Chondrocyte (in vitro differentiated cells): ENCODE measurements around the gene MPL. TPM values are rescaled to one million over a fixed set of nuclear protein-coding genes. Genes with fewer than 3 reads are reported as not detected.

Experiments
- DNase-seq: peaks from one replicate; pipeline ENCODE4 v3.0.0; 2021; ENCODE audit warnings: mixed read lengths, low spot score
- H3K27ac Mint-ChIP-seq: one replicate; pipeline ENCODE4 v1.8.0; 2021; ENCODE audit warnings: mild to moderate bottlenecking, moderate library complexity, mixed read lengths; ENCODE audit not compliant: unreplicated experiment
- H3K27me3 Mint-ChIP-seq: 2 replicates; pipeline ENCODE4 v1.8.0; 2021; ENCODE audit warnings: low read depth, mixed read lengths
- H3K36me3 Mint-ChIP-seq: 2 replicates; pipeline ENCODE4 v1.8.0; 2021; ENCODE audit warnings: low read depth, mixed read lengths
- H3K4me1 Mint-ChIP-seq: 2 replicates; pipeline ENCODE4 v1.8.0; 2021; ENCODE audit warnings: low read depth, mild to moderate bottlenecking, mixed read lengths
- H3K4me3 Mint-ChIP-seq: one replicate; pipeline ENCODE4 v1.8.0; 2021; ENCODE audit warnings: mild to moderate bottlenecking, moderate library complexity, mixed read lengths; ENCODE audit not compliant: unreplicated experiment
- H3K9me3 Mint-ChIP-seq: 2 replicates; pipeline ENCODE4 v1.8.0; 2021; ENCODE audit warnings: low read depth, mixed read lengths
- CTCF ChIP-seq: fragments of 200-600 bp; sonication (generic); IDR thresholded peaks from 2 replicates; pipeline ENCODE4 v1.5.0; 2021; ENCODE audit warnings: antibody characterized with exemption, mild to moderate bottlenecking, moderate library complexity
- total RNA-seq: library from RNA; stranded (reverse); gene quantifications from 3 replicates; pipeline ENCODE4 v1.2.1, GENCODE V29; 2021

The MPL gene
- total RNA-seq, 1 donor from 2014 or later = not detected

GRCh38 chr1:43365678-43366077 lies 28.1 kb downstream of the MPL start:
- H3K4me3 Mint-ChIP-seq = peak overlapping the region; percentile 88
- H3K9me3 Mint-ChIP-seq = no peaks in the 10 kb centered on the region
- TF ChIP-seq CTCF = no peak
- peaks cover 29% of the 10 kb centered on the region for H3K36me3 Mint-ChIP-seq
- H3K4me1 Mint-ChIP-seq = peaks cover 50% of the 10 kb centered on the region
- peak overlapping the region; percentile 65 for H3K27ac Mint-ChIP-seq
- H3K27me3 Mint-ChIP-seq = no peaks in the 10 kb centered on the region
- DNase-seq = no peak

- H3K9me3 Mint-ChIP-seq = no peaks in the 10 kb centered on the region
- peak overlapping the region; percentile 65 for H3K27ac Mint-ChIP-seq
- peaks cover 48% of the 10 kb centered on the region for H3K4me1 Mint-ChIP-seq
- H3K36me3 Mint-ChIP-seq = peaks cover 28% of the 10 kb centered on the region
- peak overlapping the region; percentile 88 for H3K4me3 Mint-ChIP-seq
- DNase-seq = no peak
- TF ChIP-seq CTCF = no peak
- no peaks in the 10 kb centered on the region for H3K27me3 Mint-ChIP-seq
These were observed 28.6 kb downstream of the MPL start for GRCh38 chr1:43366179-43366578.

- H3K4me3 Mint-ChIP-seq = peak overlapping the region; percentile 88
- H3K27me3 Mint-ChIP-seq = no peaks in the 10 kb centered on the region
- no peak for DNase-seq
- no peak for TF ChIP-seq CTCF
- peak overlapping the region; percentile 83 for H3K27ac Mint-ChIP-seq
- peaks cover 44% of the 10 kb centered on the region for H3K4me1 Mint-ChIP-seq
- H3K9me3 Mint-ChIP-seq = no peaks in the 10 kb centered on the region
- peaks cover 24% of the 10 kb centered on the region for H3K36me3 Mint-ChIP-seq
These were observed 29.0 kb downstream of the MPL start for GRCh38 chr1:43366601-43367025.

- peak overlapping the region; percentile 83 for H3K27ac Mint-ChIP-seq
These were observed 29.6 kb downstream of the MPL start for GRCh38 chr1:43367026-43367903.

More at GRCh38 chr1:43367026-43367903, 29.6 kb downstream of the MPL start:
- Mint-ChIP-seq H3K9me3 (no peaks in the 10 kb centered on the region), H3K4me3 (peak overlapping the region; percentile 88), H3K27me3 (no peaks in the 10 kb centered on the region), H3K4me1 (peaks cover 38% of the 10 kb centered on the region), H3K36me3 (peaks cover 19% of the 10 kb centered on the region)
- DNase-seq = no peak
- TF ChIP-seq CTCF = no peak
